Measurements from ENCODE around the gene FNIP1.
A peak's percentile ranks its signal among the peaks of the same experiment; 100 is the strongest.
"Not testable (repeated sequence)": the region's sequence is repeated elsewhere in the genome, so short reads cannot be mapped to it uniquely, and the experiment has no call there.

FNIP1 gene

GRCh38 chr5:131749723-131750470 is 46.9 kb downstream of the FNIP1 start:
- DNase-seq: no peak

GRCh38 chr5:131749138-131749537 is 47.7 kb downstream of the FNIP1 start:
- no peak for DNase-seq

- peak; percentile 53 for DNase-seq
These were observed 49.4 kb downstream of the FNIP1 start for GRCh38 chr5:131747180-131748105.

GRCh38 chr5:131746423-131746822 is 50.4 kb downstream of the FNIP1 start:
- no peak for DNase-seq

- DNase-seq: no peak
These were observed 51.1 kb downstream of the FNIP1 start for GRCh38 chr5:131745703-131746102.

GRCh38 chr5:131745155-131745554 is 51.7 kb downstream of the FNIP1 start:
- no peak for DNase-seq

GRCh38 chr5:131740477-131740876 is 56.3 kb downstream of the FNIP1 start:
- DNase-seq: no peak

GRCh38 chr5:131735393-131735792 is 61.4 kb downstream of the FNIP1 start:
- DNase-seq: no peak

- not testable (repeated sequence) for DNase-seq
These were observed 61.9 kb downstream of the FNIP1 start for GRCh38 chr5:131734939-131735338.

GRCh38 chr5:131729292-131729691 is 67.5 kb downstream of the FNIP1 start:
- DNase-seq: not testable (repeated sequence)

GRCh38 chr5:131724089-131724488 is 72.7 kb downstream of the FNIP1 start:
- not testable (repeated sequence) for DNase-seq

GRCh38 chr5:131720714-131721113 is 76.1 kb downstream of the FNIP1 start:
- DNase-seq: no peak

GRCh38 chr5:131719564-131719963 is 77.3 kb downstream of the FNIP1 start:
- DNase-seq: no peak

- no peak for DNase-seq
These were observed 78.3 kb downstream of the FNIP1 start for GRCh38 chr5:131718487-131719014.

- not testable (repeated sequence) for DNase-seq
These were observed 79.7 kb downstream of the FNIP1 start for GRCh38 chr5:131717164-131717563.

- no peak for DNase-seq
These were observed 80.2 kb downstream of the FNIP1 start for GRCh38 chr5:131716650-131717049.

GRCh38 chr5:131710391-131710790 is 86.4 kb downstream of the FNIP1 start:
- no peak for DNase-seq

GRCh38 chr5:131709043-131709442 is 87.8 kb downstream of the FNIP1 start:
- no peak for DNase-seq

GRCh38 chr5:131706281-131706680 is 90.5 kb downstream of the FNIP1 start:
- no peak for DNase-seq

GRCh38 chr5:131694926-131695325 is 101.9 kb downstream of the FNIP1 start:
- no peak for DNase-seq

- no peak for DNase-seq
These were observed 102.9 kb downstream of the FNIP1 start for GRCh38 chr5:131693894-131694293.

GRCh38 chr5:131685516-131686171 is 111.2 kb downstream of the FNIP1 start:
- DNase-seq: no peak

GRCh38 chr5:131684595-131684994 is 112.2 kb downstream of the FNIP1 start:
- DNase-seq: no peak

All from activated CD4-positive, alpha-beta T cell treated with anti-CD3 and anti-CD28 coated beads, Interleukin-10, Interleukin-2, amounts not matched to agents 100 ng/mL and 50 ng/mL, durations not matched to agents 16 hours and 8 hours (primary cell).